Psoas muscle (tissue), 8 donors: ENCODE data around the gene SRPK3. TPM values are rescaled to one million over a fixed set of nuclear protein-coding genes. Genes with fewer than 3 reads are reported as not detected.

Experiments used
- ATAC-seq, 4 donors: fragments of 200-7000 bp; cut with Tn5 transposase; one replicate each; pipeline ENCODE4 v1.9.1; 2020; ENCODE audit warnings: moderate library complexity in 3 of 4, mild to moderate bottlenecking in 2 of 4
- DNase-seq, 2 donors: peaks; one replicate each; pipeline ENCODE4 v3.0.0-alpha.2; 2020
- H3K27ac ChIP-seq: fragments of 200-600 bp; one replicate; pipeline ENCODE4 v1.8.0; 2022
- H3K27me3 ChIP-seq, 3 donors: fragments of 200-600 bp in 1 of 3; one replicate each; pipeline versions ENCODE4 v1.6.1 to v1.8.0; 2013 to 2022; ENCODE audit warnings: low read length in 2 of 3, mild to moderate bottlenecking in 2 of 3, moderate library complexity in 1 of 3; ENCODE audit not compliant: insufficient read depth in 3 of 3
- H3K36me3 ChIP-seq, 2 donors: fragments of 200-600 bp in 1 of 2; one replicate each; pipeline versions ENCODE4 v1.6.1 to v1.8.0; 2013 to 2022; ENCODE audit warnings: low read depth in 1 of 2, mild to moderate bottlenecking in 1 of 2, moderate library complexity in 1 of 2; ENCODE audit not compliant: insufficient read depth in 1 of 2
- H3K4me1 ChIP-seq: fragments of 200-600 bp; one replicate; pipeline ENCODE4 v1.8.0; 2022
- H3K4me3 ChIP-seq: fragments of 200-600 bp; one replicate; pipeline ENCODE4 v1.8.0; 2022; ENCODE audit warnings: mild to moderate bottlenecking
- H3K9me3 ChIP-seq: fragments of 200-600 bp; one replicate; pipeline ENCODE4 v1.8.0; 2022
- CTCF ChIP-seq: fragments of 200-600 bp; IDR thresholded peaks from one replicate; pipeline ENCODE4 v1.8.0; 2022; ENCODE audit warnings: antibody characterized with exemption
- WGBS, 3 donors: extraction: QIAGEN DNeasy Blood & Tissue Kit; methylation state at CpG; one replicate each; pipeline versions ENCODE4 v1.1.6 to v1.1.7; 2013; 5-methylcytosine and 5-hydroxymethylcytosine counted together
- intact Hi-C, 2 donors: fragments of 100-400 bp; cut with DNase I; formaldehyde crosslinking; loops; one replicate each; pipeline versions ENCODE4 v1.11.0 to v1.14.2; 2022
- polyA plus RNA-seq, 3 donors: library from polyadenylated mRNA; stranded (reverse); fragments of 200-250 nt; gene quantifications; one replicate each; pipeline ENCODE4 v1.2.3, GENCODE V29; 2013
- total RNA-seq, 4 donors: library from RNA; stranded (reverse); fragmentation: NEBNext Ultra II Directional in 2 of 4; extraction: Animal tissue kit (Norgen Biotek cat#: 25700) in 2 of 4; gene quantifications; one replicate each; pipeline versions ENCODE4 v1.2.1 to v1.2.4, GENCODE V29; 2021 to 2023
- donor health status: healthy with polysubstance abuse.
- donor health status: DM: no; HTN: no; CAD: no; lungs with moderate emphysema.
- donor health status: Bipolar disorder and iron deficiency.
- donor health status: healthy.
- donor health status: DM: yes; HTN: yes; CAD: no.
- donor health status: DM: no; HTN: no; CAD: no.
- donor health status: DM: no; HTN: no; CAD: no.
- donor health status: DM: yes; HTN: yes; CAD: no.

SRPK3 gene
- total and polyA plus RNA-seq, 7 donors, result 14.5 to 140 (median 43.7) TPM

DNA sequence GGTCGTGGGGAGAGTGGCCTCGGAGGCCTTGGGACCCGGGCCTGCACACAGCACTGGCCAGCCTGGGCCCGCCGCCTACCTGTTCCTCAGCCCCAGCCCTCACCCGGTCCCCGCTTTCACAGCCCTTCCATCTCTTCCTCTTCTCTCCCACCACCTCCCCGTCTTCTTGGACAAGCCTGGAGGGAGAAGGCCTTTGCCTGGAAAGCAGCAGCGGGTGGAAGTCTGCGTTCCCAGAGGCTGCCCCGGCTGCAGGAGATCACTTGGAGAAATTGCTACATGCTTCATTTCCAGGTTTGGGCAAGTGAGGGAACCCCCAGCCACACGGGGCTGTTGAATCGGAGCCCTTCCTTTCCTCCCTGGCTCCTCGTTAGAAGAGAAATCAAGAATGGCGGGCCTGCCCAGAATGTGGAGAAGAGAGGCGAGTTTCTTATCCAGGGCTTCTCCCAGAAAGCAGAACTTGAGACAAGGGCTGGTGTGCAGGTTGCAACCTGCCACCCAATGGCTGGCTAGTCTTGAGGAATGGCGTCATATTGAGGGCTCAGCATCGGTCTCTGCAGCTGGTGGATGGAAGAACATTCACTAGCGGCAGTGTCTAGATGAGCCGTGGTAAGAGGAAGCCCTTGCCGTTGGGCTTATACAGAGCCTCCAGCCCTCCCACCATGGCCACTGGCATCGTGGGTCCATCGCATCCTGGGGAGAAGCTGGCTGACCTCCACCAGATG, 50.7 kb downstream of the SRPK3 start:
- no peak for DNase-seq
- Histone ChIP-seq H3K4me1 (no peaks in the 10 kb centered on the region), H3K27ac (no peak overlapping the region), H3K9me3 (no peaks in the 10 kb centered on the region), H3K27me3 (peaks cover 0 to 53% (median 2%) of the 10 kb centered on the region in 3 donors), H3K36me3 (no peaks in the 10 kb centered on the region), H3K4me3 (no peak overlapping the region)
- no peak for TF ChIP-seq CTCF
- no peak for ATAC-seq
- intact Hi-C loops, result no loop called here
- 69 to 72% (median 72%) methylated on average over 19 to 23 of the region's 23 CpGs for WGBS, 3 donors

- WGBS, 3 donors, result 76 to 100% (median 89%) methylated on average over 4 to 10 of the region's 10 CpGs
Observed at GRCh38 chrX:153832728-153833127, 51.9 kb downstream of the SRPK3 start.

More at GRCh38 chrX:153832728-153833127, 51.9 kb downstream of the SRPK3 start:
- no peak overlapping the region for H3K4me3 ChIP-seq
- no peak for TF ChIP-seq CTCF
- H3K27ac ChIP-seq, result no peak overlapping the region
- intact Hi-C loops, result no loop called here
- peaks cover 0 to 44% (median 2%) of the 10 kb centered on the region in 3 donors for H3K27me3 ChIP-seq
- no peak for ATAC-seq
- H3K9me3 ChIP-seq, result no peaks in the 10 kb centered on the region
- H3K36me3 ChIP-seq, result no peaks in the 10 kb centered on the region
- DNase-seq, result no peak
- no peaks in the 10 kb centered on the region for H3K4me1 ChIP-seq

Other genes starting within 250 kb of the SRPK3 start
- gene CCNQ, start 181.9 kb upstream of the SRPK3 start, total RNA-seq, result 10 to 100 TPM; 17.0 to 34.3 (median 20.6) TPM
- 10 to 100 TPM; 47.8 to 53.5 (median 48.6) TPM for gene CCNQ, start 181.9 kb upstream of the SRPK3 start, polyA plus RNA-seq
- not detected for gene DUSP9, start 133.8 kb upstream of the SRPK3 start, total RNA-seq
- gene DUSP9, start 133.8 kb upstream of the SRPK3 start, polyA plus RNA-seq, result not detected
- 1 to 10 TPM in 1 of 4 donors, under 1 TPM in 3; 0.79 to 1.9 (median 0.92) TPM for gene PNCK, start 107.2 kb upstream of the SRPK3 start, total RNA-seq
- 1 to 10 TPM in 1 of 3 donors, under 1 TPM in 2; 0.21 to 1.0 (median 0.35) TPM for gene PNCK, start 107.2 kb upstream of the SRPK3 start, polyA plus RNA-seq
- 100 to 1,000 TPM in 2 of 4 donors, 10 to 100 TPM in 2; 82.2 to 256 (median 117) TPM for gene SLC6A8, start 93.1 kb upstream of the SRPK3 start, total RNA-seq
- 100 to 1,000 TPM in 2 of 3 donors, 10 to 100 TPM in 1; 84.9 to 209 (median 104) TPM for gene SLC6A8, start 93.1 kb upstream of the SRPK3 start, polyA plus RNA-seq
- gene BCAP31, start 56.7 kb upstream of the SRPK3 start, total RNA-seq, result 10 to 100 TPM; 65.4 to 71.6 (median 66.0) TPM
- 10 to 100 TPM; 63.7 to 97.3 (median 72.1) TPM for gene BCAP31, start 56.7 kb upstream of the SRPK3 start, polyA plus RNA-seq
- 10 to 100 TPM; 16.0 to 27.1 (median 20.9) TPM for gene ABCD1, start 56.2 kb upstream of the SRPK3 start, total RNA-seq
- 10 to 100 TPM; 11.7 to 36.0 (median 15.8) TPM for gene ABCD1, start 56.2 kb upstream of the SRPK3 start, polyA plus RNA-seq
- 1 to 10 TPM in 1 of 4 donors, under 1 TPM in 3; 0.27 to 1.5 (median 0.73) TPM for gene PLXNB3, start 16.8 kb upstream of the SRPK3 start, total RNA-seq
- gene PLXNB3, start 16.8 kb upstream of the SRPK3 start, polyA plus RNA-seq, result under 1 TPM; 0.13 to 0.35 (median 0.31) TPM
- gene IDH3G, start 13.3 kb downstream of the SRPK3 start, total RNA-seq, result 10 to 100 TPM; 45.6 to 56.9 (median 51.8) TPM
- 10 to 100 TPM; 25.0 to 54.2 (median 44.3) TPM for gene IDH3G, start 13.3 kb downstream of the SRPK3 start, polyA plus RNA-seq
- 10 to 100 TPM; 57.2 to 86.6 (median 71.2) TPM for gene SSR4, start 13.6 kb downstream of the SRPK3 start, total RNA-seq
- 100 to 1,000 TPM in 2 of 3 donors, 10 to 100 TPM in 1; 84.5 to 198 (median 107) TPM for gene SSR4, start 13.6 kb downstream of the SRPK3 start, polyA plus RNA-seq
- 1 to 10 TPM in 3 of 4 donors, under 1 TPM in 1; 0.50 to 2.1 (median 1.4) TPM for gene PDZD4, start 49.5 kb downstream of the SRPK3 start, total RNA-seq
- gene PDZD4, start 49.5 kb downstream of the SRPK3 start, polyA plus RNA-seq, result 1 to 10 TPM in 1 of 3 donors, under 1 TPM in 2; 0.65 to 1.3 (median 0.79) TPM
- gene L1CAM, start 105.1 kb downstream of the SRPK3 start, total RNA-seq, result 1 to 10 TPM in 2 of 4 donors, under 1 TPM in 2; 0.22 to 1.5 (median 0.90) TPM
- under 1 TPM; 0.36 to 0.46 (median 0.39) TPM for gene L1CAM, start 105.1 kb downstream of the SRPK3 start, polyA plus RNA-seq
- gene AVPR2, start 123.6 kb downstream of the SRPK3 start, total RNA-seq, result 1 to 10 TPM; 1.3 to 4.8 (median 2.0) TPM
- 1 to 10 TPM; 1.4 to 3.2 (median 2.5) TPM for gene AVPR2, start 123.6 kb downstream of the SRPK3 start, polyA plus RNA-seq
- gene ARHGAP4, start 145.2 kb downstream of the SRPK3 start, total RNA-seq, result 1 to 10 TPM; 5.1 to 8.0 (median 6.4) TPM
- gene ARHGAP4, start 145.2 kb downstream of the SRPK3 start, polyA plus RNA-seq, result 1 to 10 TPM; 5.8 to 7.6 (median 6.8) TPM
- gene NAA10, start 154.0 kb downstream of the SRPK3 start, total RNA-seq, result 100 to 1,000 TPM; 105 to 166 (median 115) TPM
- 100 to 1,000 TPM; 168 to 203 (median 193) TPM for gene NAA10, start 154.0 kb downstream of the SRPK3 start, polyA plus RNA-seq
- gene RENBP, start 163.6 kb downstream of the SRPK3 start, total RNA-seq, result 1 to 10 TPM; 2.9 to 4.4 (median 3.6) TPM
- 1 to 10 TPM in 2 of 3 donors, under 1 TPM in 1; 0.97 to 1.9 (median 1.4) TPM for gene RENBP, start 163.6 kb downstream of the SRPK3 start, polyA plus RNA-seq
- gene HCFC1, start 190.8 kb downstream of the SRPK3 start, total RNA-seq, result 10 to 100 TPM; 29.8 to 50.1 (median 40.0) TPM
- gene HCFC1, start 190.8 kb downstream of the SRPK3 start, polyA plus RNA-seq, result 10 to 100 TPM; 15.1 to 46.5 (median 25.8) TPM
- 1 to 10 TPM; 3.2 to 7.8 (median 6.8) TPM for gene TMEM187, start 191.7 kb downstream of the SRPK3 start, total RNA-seq
- 1 to 10 TPM; 2.2 to 6.7 (median 5.2) TPM for gene TMEM187, start 191.7 kb downstream of the SRPK3 start, polyA plus RNA-seq
- gene IRAK1, start 238.9 kb downstream of the SRPK3 start, total RNA-seq, result 100 to 1,000 TPM in 2 of 4 donors, 10 to 100 TPM in 2; 56.1 to 158 (median 101) TPM
- 100 to 1,000 TPM; 127 to 368 (median 202) TPM for gene IRAK1, start 238.9 kb downstream of the SRPK3 start, polyA plus RNA-seq